Large intestine (tissue), 3 donors: Measurements from ENCODE around the gene ASB15. TPM values are rescaled to one million over a fixed set of nuclear protein-coding genes. Genes with fewer than 3 reads are reported as not detected.
A peak's percentile ranks its signal among the peaks of the same experiment; 100 is the strongest.

ENCODE experiments used
- DNase-seq, 2 donors: peaks; one replicate each; pipeline versions ENCODE4 v3.0.0 to v3.0.0-alpha.2; 2013
- H3K27ac ChIP-seq: one replicate; pipeline ENCODE4 v1.5.1; 2013; ENCODE audit warnings: low read length
- H3K27me3 ChIP-seq: 2 replicates; pipeline ENCODE4 v1.6.1; 2013; ENCODE audit warnings: low read length; ENCODE audit not compliant: control insufficient read depth, insufficient read depth
- H3K36me3 ChIP-seq: 2 replicates; pipeline ENCODE4 v1.6.1; 2013; ENCODE audit warnings: low read length; ENCODE audit not compliant: control insufficient read depth, insufficient read depth
- H3K4me1 ChIP-seq: one replicate; pipeline ENCODE4 v1.6.1; 2013; ENCODE audit warnings: low read length; ENCODE audit not compliant: control insufficient read depth, insufficient read depth
- H3K4me3 ChIP-seq: one replicate; pipeline ENCODE4 v1.5.1; 2013; ENCODE audit warnings: low read length
- H3K9me3 ChIP-seq: one replicate; pipeline ENCODE4 v1.6.1; 2013; ENCODE audit warnings: mild to moderate bottlenecking, low read depth, low read length, moderate library complexity; ENCODE audit not compliant: control insufficient read depth
- WGBS: methylation state at CpG from one replicate; pipeline ENCODE4 v1.1.5; 2013; ENCODE audit warnings: low lambda C conversion rate; ENCODE audit not compliant: insufficient coverage; 5-methylcytosine and 5-hydroxymethylcytosine counted together
- polyA plus RNA-seq: library from polyadenylated mRNA; unstranded; fragments of 120-200 nt; gene quantifications from one replicate; pipeline ENCODE4 v1.2.1, GENCODE V29; 2013

ASB15 gene
- polyA plus RNA-seq, 1 donor: 0.07 TPM

DNA sequence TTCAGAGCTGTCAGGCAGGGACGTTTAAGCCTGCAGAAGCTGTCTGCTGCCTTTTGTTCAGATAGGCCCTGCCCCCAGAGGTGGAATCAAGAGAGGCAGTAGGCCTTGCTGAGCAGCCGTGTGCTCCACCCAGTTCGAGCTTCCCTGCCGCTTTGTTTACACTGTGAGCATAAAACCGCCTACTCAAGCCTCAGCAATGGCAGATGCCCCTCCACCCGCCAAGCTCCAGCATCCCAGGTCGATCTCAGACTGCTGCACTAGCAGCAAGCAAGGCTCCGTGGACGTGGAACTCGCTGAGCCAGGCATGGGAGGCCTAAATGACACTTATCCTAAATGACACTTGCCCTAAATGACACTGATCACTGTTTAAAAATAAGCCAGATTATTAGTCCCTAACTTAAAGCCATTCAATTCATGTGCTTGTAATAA, 6.8 kb upstream of the ASB15 start:
- no CpG with 5 or more reads among the region's 10 CpGs for WGBS
- DNase-seq: peak in 1 of 2 donors; percentile 53
- H3K9me3 ChIP-seq: no peaks in the 10 kb centered on the region

DNA sequence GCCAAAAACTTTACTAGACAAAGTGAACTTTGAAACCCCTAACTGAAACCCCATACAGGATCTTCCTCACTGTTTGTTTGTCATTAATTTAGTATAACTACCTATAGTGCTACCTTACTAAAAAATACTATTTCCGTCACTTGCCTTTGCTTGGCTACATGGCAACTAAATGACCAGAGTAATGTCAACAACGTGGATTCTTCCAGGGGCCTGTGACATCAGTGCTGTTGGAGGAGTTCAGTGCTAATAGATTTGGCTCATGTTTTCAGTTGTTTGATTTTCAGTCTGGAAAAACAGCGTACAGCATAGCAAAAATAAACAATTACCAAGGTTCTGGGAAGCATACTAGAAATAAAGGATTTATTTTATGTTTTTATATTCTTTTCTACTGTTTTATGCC, 3.0 kb upstream of the ASB15 start:
- 71% methylated on average over 1 of the region's 3 CpGs for WGBS
- no peaks in the 10 kb centered on the region for H3K4me1 ChIP-seq
- H3K9me3 ChIP-seq: no peaks in the 10 kb centered on the region
- H3K27me3 ChIP-seq: no peaks in the 10 kb centered on the region
- DNase-seq: no peak
- H3K36me3 ChIP-seq: no peaks in the 10 kb centered on the region
- H3K27ac ChIP-seq: no peak overlapping the region
- no peak overlapping the region for H3K4me3 ChIP-seq

More for the DNA sequence above, 6.8 kb upstream of the ASB15 start:
- no peaks in the 10 kb centered on the region for H3K36me3 ChIP-seq
- H3K4me3 ChIP-seq: no peak overlapping the region
- H3K27ac ChIP-seq: no peak overlapping the region
- H3K4me1 ChIP-seq: no peaks in the 10 kb centered on the region
- no peaks in the 10 kb centered on the region for H3K27me3 ChIP-seq

DNA sequence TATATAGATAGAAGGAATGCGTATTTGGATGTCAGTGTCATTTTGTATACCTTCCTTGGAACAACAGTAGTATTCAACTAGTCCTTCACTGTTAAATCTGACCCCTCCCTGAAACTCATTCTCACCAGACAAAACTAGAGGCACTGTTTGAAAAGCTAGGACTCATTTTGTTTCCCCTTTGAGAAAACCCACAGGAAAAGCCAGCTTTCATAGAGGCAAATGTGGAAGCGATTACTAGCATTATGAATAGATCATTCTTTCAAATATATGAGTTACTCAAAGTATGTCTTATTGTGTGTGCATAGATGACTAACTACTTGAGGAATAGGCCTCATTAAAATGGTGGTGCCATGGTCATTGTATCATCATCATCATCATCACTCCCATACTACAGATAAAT, 1.9 kb upstream of the ASB15 start:
- Histone ChIP-seq H3K27me3 (no peaks in the 10 kb centered on the region), H3K4me3 (no peak overlapping the region), H3K4me1 (no peaks in the 10 kb centered on the region), H3K36me3 (no peaks in the 10 kb centered on the region), H3K9me3 (no peaks in the 10 kb centered on the region), H3K27ac (no peak overlapping the region)
- whole genome bisulfite sequencing: no CpG with 5 or more reads among the region's 2 CpGs
- DNase-seq: no peak

DNA sequence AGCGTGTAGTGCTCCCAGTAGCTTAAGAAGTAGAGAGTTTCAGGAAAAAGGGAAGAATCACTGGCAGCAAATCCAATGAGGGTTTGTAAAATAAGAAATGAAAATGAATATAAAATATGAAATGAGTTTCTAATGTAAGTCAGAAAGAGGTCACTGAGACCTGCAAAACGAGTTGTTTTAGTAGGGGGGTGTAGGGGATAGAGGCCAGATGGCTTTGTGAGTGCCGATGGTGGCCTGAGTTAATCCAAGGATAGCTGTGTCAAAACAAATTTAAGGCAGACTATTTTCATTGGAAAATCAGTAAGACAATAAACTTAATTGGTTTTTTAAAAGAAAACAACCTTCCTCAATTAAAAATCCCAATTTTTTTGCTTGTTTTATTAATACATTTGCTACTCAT, 745 bp upstream of the ASB15 start:
- WGBS: 73% methylated on average over 3 of the region's 3 CpGs
- Histone ChIP-seq H3K36me3 (no peaks in the 10 kb centered on the region), H3K4me1 (no peaks in the 10 kb centered on the region), H3K4me3 (no peak overlapping the region), H3K27ac (no peak overlapping the region), H3K9me3 (no peaks in the 10 kb centered on the region), H3K27me3 (no peaks in the 10 kb centered on the region)
- DNase-seq: no peak

DNA sequence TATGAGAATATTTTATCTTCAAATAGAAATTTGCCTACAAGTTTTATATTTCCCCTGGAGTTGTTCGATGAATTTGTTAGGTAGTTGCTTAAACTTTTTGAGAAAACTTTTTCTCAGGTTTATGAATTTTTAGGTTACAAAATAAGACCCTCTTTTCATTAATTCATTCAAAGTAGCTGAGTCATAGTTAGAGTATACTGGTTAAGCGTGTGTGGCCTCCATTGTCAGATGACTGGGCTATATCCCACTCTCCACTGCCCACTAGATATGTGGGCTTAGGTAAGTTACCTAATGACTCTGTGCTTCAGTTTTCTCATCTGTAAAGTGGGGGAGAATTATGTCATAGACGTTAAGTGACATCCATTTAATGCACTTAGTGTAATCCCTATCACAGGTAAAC, 1.0 kb downstream of the ASB15 start:
- no peaks in the 10 kb centered on the region for H3K36me3 ChIP-seq
- H3K9me3 ChIP-seq: no peaks in the 10 kb centered on the region
- H3K27me3 ChIP-seq: no peaks in the 10 kb centered on the region
- H3K4me1 ChIP-seq: no peaks in the 10 kb centered on the region
- 80% methylated on average over 1 of the region's 3 CpGs for WGBS
- no peak overlapping the region for H3K4me3 ChIP-seq
- H3K27ac ChIP-seq: no peak overlapping the region
- DNase-seq: no peak

DNA sequence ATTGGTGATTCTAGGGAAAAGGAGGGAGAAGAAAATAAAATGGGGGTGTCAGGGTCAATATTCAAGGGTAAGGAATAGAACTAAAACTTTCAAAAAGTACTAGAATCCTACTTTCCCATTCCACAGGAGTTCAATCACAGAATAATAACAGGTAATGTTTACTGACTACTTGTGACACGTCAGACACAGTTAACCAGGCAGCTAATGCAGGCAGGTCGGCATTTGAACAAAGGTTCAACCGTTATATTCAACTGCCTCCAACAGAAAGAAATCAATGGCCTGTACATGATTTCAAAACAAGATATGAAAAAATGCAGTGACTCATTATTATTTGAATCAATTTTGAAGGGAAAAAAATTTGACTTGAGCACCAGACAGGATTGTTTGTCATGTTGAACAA, 3.1 kb downstream of the ASB15 start:
- 20% methylated on average over 2 of the region's 3 CpGs for WGBS
- H3K4me1 ChIP-seq: no peaks in the 10 kb centered on the region
- no peak overlapping the region for H3K4me3 ChIP-seq
- H3K27ac ChIP-seq: no peak overlapping the region
- peaks cover 3% of the 10 kb centered on the region for H3K27me3 ChIP-seq
- no peaks in the 10 kb centered on the region for H3K36me3 ChIP-seq
- DNase-seq: no peak
- H3K9me3 ChIP-seq: no peaks in the 10 kb centered on the region

DNA sequence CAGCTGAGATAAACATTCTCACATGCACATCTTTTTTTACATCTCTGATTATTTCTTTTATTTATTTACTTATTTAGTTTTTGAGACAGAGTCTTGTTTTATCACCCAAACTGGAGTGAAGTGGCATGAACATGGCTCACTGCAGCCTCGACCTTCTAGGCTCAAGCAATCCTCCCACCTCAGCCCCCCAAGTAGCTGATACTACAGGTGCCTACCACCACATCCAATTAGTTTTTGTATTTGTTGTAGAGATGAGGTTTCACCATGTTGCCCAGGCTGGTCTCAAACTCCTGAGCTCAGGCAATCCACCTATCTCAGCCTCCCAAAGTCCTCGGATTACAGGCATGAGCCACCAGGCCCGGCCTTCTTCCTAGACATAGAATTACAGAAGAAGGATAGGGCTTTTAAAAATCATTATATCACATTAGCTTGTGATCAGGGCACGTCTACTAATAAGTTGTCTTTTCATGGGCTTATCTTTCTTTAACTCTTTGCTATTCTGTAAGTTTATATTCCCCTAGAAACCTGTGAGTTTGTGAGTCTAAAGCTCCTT, 5.9 kb downstream of the ASB15 start:
- no peak for DNase-seq
- H3K4me3 ChIP-seq: no peak overlapping the region
- H3K4me1 ChIP-seq: no peaks in the 10 kb centered on the region
- H3K9me3 ChIP-seq: no peaks in the 10 kb centered on the region
- H3K27ac ChIP-seq: no peak overlapping the region
- 40% methylated on average over 1 of the region's 4 CpGs for WGBS
- no peaks in the 10 kb centered on the region for H3K36me3 ChIP-seq
- H3K27me3 ChIP-seq: peaks cover 3% of the 10 kb centered on the region

DNA sequence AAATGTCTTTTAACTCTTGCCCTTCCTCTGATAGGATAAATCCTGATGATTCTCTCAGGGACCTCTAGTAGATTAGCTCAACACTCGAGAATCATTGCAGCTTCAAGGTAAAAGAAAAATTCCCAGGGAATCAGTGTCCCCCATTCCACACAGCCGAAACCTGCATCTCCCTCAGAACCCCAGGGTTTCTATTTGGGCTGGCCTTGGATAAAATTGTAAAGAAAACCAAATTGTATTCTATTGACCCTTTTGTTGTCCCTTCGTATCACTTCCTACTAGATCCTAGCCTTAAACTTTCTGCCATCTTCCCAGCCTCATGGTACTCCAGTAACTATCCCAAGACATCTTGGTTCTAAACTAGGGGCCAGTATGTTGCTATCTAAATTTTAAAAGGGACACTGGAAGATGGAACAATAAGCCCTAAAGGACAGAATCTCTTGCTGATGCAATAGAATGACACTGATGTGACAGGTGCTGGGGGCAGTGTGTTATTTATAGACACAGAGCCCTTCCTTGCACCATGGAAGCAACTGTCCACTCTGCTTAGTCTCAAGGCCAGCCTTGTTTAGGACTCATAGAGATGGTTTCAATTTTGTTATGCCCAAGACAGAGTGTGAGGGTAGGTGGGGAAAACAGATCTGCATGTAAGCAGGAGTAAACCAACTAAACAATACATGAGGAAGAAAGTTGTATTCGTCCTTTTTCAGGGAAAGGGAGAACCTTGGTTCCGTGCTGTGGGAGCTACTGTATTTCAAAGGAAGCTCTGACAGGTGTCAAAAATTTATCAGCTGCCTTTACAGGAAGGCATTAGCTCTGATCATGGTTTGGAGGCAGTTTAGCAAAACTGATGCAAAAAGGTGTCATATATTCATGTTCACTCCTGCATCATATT, 7.6 kb downstream of the ASB15 start:
- no peak for DNase-seq
- Histone ChIP-seq H3K4me3 (no peak overlapping the region), H3K4me1 (no peaks in the 10 kb centered on the region), H3K9me3 (no peaks in the 10 kb centered on the region), H3K36me3 (no peaks in the 10 kb centered on the region), H3K27me3 (peaks cover 3% of the 10 kb centered on the region), H3K27ac (no peak overlapping the region)
- WGBS: 100% methylated on average over 1 of the region's 5 CpGs

DNA sequence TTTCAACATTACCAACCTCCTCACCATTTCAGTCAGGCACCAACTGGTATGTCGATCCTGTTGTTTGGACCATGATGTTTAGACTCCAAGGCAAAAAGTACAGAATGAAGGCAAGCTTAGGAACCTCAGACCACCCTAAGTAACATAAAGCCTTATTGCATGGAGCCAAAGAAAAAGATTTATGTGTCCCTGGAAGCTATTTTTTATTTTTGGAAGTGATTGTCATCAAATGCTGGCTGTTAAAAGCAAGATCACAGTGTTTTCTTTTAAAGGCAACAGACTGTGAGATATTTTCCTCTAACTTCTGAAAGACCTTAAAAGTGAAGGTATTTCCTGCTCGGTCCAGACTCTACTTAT, 8.2 kb downstream of the ASB15 start:
- DNase-seq: no peak
- no peaks in the 10 kb centered on the region for H3K9me3 ChIP-seq
- WGBS: 100% methylated on average over 1 of the region's 2 CpGs
- H3K27ac ChIP-seq: no peak overlapping the region
- no peaks in the 10 kb centered on the region for H3K36me3 ChIP-seq
- no peaks in the 10 kb centered on the region for H3K4me1 ChIP-seq
- H3K4me3 ChIP-seq: no peak overlapping the region
- H3K27me3 ChIP-seq: peaks cover 3% of the 10 kb centered on the region

DNA sequence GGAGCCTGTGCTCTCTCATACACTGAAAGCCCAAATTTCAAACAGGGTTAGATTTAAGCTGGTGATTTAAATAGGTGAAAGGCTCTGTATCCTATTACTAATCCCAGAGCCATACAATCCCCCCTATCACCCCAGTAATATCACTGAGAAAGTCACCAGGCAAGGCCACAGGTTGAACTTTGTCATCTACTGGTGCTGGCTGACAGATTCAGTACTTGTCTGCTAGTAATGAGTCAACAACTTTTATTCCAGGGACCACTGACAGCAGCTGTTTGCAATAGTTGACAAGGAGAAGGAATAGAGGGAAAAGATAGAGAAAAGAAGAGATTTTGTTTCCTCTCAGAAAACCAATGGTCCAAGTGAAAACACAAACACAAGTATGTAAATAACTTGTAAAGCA, 10.4 kb downstream of the ASB15 start:
- Histone ChIP-seq H3K9me3 (no peaks in the 10 kb centered on the region), H3K27ac (no peak overlapping the region), H3K27me3 (peaks cover 3% of the 10 kb centered on the region), H3K4me3 (no peak overlapping the region), H3K4me1 (no peaks in the 10 kb centered on the region), H3K36me3 (no peaks in the 10 kb centered on the region)
- DNase-seq: peak in 1 of 2 donors; percentile 11

DNA sequence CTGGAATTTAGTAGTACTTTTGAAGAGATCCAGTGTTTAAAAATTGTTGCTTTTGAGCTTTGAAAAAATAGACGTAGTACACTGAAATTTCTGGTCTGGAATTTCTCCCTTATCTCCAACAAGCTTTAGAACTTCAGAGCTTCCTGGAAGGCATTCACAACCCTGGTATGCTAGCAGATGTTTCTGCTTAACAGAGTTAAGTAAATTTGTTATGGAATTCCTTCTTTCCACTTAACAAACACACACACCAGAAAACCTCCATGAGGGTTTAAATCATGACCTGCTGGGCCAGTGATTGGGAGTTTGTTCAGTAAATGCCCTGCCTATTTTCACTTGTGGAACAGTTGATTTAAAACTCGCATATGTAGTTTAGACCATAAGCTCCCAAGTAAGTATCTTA, 13.7 kb downstream of the ASB15 start:
- H3K9me3 ChIP-seq: no peaks in the 10 kb centered on the region
- no peaks in the 10 kb centered on the region for H3K27me3 ChIP-seq
- H3K4me3 ChIP-seq: no peak overlapping the region
- no peaks in the 10 kb centered on the region for H3K36me3 ChIP-seq
- H3K27ac ChIP-seq: no peak overlapping the region
- 33% methylated on average over 1 of the region's 2 CpGs for WGBS
- no peak for DNase-seq
- no peaks in the 10 kb centered on the region for H3K4me1 ChIP-seq
